Non-pigmented ciliary epithelial cell (primary cell): ENCODE measurements around the gene RAPGEFL1.
A peak's percentile ranks its signal among the peaks of the same experiment; 100 is the strongest.
"Not testable (repeated sequence)": the region's sequence is repeated elsewhere in the genome, so short reads cannot be mapped to it uniquely, and the experiment has no call there.

Experiments
- DNase-seq: peaks from one replicate; pipeline ENCODE4 v3.0.0-alpha.2; 2010; ENCODE audit warnings: low read depth

RAPGEFL1 gene

DNA sequence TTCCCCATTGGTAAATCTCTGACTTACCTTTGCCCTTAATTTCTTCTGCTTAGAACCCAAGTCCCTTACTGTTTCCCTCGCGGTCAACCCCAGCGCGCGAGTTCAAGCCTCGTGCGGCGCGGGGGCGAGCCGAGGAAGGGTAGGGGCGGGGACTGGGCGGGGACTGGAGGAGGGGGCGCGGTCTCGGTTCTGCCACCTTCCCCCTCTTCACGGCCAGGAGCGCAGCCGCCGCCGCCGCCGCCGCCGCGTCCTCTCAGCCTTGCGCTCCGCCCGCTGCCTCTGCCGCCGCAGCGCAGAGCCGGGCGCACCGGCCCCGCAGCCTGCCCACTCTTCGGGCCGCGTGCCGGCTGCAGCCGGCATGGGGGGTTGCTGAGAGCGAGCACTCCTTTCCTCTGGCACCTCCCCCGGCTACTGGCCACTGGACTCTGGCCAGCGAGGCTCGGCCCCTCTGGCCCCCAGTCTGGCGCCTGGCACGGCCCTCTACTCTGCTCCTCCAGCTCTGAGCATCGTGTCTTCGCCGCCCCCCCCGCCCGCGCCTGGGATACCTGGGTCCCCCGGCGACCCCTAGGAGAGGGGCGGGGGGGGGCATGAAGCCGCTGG, at the start of gene RAPGEFL1:
RAPGEFL1 (plus strand) TSS at position 196 of the 600 bp plus-strand sequence; CDS start at position 588, 392 bp downstream.
- DNase-seq, result no peak

DNA sequence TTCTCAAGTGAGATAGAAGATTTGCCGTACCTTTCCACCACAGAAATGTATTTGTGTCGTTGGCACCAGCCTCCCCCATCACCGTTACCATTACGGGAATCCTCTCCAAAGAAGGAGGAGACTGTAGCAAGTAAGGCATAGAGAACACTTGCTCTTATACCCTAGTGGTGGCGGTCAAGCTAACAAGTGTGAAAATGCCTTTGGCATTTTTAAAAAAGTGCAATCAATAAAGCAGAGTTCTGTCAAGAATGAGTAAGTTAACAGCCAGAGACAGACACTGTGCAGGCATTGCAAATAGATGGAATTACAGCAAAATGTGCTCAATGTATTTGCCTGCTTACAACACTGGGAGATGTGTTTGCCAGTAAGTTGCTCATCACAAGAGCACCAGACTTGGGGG, 47.8 kb upstream of the RAPGEFL1 start:
- no peak for DNase-seq

DNA sequence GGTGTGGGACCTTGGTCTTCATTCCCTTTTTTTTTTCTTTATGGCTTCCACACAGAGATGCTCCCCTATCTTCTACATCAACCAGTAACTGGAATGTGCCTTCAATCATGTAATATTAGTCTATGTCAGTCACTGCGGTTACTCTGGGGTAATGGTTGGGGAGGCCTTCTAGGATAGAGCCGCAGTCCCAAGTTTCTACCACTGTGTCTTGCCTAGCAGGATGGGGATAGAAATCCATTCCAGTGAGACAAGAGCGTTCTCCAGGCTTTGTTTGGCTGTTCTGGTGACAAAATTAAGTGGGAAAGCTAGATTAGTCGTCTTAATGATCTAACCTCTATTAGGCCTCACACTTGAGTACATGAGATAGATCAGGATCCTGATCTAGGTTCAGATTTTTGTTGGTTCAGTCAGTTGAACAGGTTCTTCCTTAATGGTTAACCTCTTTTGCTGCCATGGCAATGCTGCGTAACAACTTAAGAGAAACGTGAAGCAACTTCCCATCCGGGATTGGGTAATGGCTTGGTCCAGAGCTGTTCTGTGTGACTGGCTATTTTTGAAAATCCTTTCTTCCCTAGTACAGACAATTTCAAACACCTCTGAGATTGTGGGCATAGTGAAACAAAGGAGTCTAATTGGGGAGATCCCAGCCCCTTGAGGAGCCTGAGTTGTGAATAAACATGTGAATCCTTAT, 46.8 kb upstream of the RAPGEFL1 start:
- no peak for DNase-seq

GRCh38 chr17:40134184-40134583, 43.1 kb upstream of the RAPGEFL1 start:
- no peak for DNase-seq

DNA sequence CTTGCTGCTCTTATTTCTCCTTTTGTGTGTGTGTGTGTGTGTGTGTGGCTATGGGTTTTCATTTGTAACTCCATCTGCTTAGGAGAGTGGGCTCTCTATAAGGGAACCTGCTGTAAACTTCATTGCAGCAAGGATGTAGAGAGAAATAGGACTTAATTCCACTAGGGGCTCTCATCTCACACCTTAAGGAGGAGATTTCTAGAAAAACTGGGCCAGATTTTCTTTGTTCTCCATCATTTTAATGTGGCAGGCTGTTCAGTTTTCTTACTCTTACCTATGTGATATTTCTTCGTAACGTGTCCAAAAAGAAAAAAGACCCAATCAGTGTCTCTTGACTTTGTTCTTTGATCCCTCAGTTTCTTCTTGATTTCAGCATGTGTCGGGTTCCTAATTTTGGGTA, 41.5 kb upstream of the RAPGEFL1 start:
- no peak for DNase-seq

DNA sequence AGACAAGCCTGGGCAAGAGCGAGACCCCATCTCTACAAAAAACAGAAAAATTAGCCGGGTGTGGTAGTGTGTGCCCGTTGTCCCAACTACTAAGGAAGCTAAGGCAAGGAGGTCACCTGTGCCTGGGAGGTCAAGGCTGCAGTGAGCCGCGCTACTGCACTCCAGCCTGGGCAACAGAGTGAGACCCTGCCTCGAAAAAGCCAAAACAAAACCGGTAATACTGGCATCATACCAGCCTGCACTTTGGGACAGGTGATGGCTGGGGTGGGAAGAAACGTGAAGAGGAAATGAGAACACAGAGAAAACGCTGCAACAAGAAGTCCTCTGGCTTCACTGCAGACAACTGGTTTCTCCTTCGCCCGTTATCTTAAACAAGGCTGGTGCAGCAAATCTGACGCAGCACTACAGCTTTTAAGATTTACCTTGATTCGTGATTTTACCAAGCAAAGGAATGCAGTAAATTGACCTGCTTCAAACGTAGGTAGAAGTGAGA, 37.7 kb upstream of the RAPGEFL1 start:
- no peak for DNase-seq

DNA sequence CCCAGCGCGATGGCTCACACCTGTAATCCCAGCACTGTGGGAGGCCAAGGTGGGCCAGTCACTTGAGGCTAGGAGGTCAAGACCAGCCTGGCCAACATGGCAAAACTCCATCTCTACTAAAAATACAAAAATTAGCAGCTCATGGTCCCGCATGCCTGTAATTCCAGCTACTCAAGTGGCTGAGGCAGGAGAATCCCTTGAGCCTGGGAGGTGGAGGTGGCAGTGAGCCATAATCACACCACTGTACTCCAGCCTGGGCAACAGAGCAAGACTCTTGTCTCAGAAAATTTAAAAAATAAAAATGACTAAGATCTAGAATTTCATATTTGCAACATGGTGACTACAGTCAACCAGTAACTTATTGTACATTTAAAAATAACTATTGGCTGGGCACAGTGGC, 34.1 kb upstream of the RAPGEFL1 start:
- not testable (repeated sequence) for DNase-seq

DNA sequence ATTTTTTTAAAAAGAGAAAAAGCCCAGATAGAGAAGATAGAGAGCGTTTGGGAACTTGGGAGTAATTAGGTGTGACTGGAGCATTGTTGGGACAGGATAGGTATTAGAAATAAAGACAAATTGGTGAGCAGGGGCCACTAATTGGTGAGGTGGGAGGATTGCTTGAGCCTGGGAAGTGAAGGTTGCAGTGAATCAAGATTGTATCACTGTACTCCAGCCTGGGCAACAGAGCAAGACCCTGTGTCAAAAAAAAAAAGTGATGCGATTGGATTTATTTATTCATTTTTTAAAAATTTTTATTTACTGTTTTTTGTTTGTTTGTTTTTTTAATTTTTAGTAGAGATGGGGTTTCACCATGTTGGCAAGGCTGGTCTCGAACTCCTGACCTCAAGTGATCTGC, 31.8 kb upstream of the RAPGEFL1 start:
- no peak for DNase-seq

GRCh38 chr17:40148527-40148926, 28.7 kb upstream of the RAPGEFL1 start:
- no peak for DNase-seq

DNA sequence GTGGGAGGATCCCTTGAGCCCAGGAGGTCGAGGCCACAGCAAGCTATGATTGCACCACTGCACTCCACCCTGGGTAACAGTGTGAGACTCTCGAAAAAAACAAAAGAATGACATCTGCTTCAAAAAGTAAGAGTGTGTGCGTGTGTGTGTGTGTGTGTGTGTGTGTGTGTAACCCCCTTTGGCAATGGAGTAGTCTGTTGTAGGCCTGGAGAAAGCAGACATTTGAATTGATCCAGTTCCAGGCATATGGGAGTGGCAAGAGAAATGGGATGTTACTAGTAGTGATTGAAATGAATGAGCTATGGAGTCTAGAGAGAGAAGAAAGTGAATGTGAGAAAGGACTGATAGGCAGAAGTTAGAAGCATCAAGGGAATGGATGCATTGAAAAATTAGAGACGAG, 27.0 kb upstream of the RAPGEFL1 start:
- no peak for DNase-seq

DNA sequence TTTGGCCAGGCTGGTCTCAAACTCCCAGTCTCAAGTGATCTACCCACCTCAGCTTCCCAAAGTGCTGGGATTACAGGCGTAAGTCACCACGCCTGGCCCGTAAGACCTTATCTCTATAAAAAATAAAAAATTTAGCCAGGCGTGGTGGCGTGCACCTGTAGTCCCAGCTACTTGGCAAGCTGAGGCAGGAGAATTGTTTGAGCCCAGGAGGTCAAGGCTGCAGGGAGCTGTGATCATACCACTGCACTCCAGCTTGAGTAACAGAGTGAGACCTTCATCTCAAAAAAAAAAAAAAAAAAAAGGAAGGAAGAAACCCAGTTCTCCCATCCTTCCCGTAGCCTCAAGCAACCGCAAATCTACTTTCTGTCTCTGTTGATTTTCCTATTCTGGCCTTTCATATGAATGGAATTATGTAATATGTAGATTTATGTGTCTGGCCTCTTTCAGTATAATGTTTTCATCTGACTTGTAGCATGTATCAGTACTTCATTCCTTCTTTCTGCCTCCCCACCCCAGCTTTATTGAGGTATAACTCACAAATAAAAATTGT, 25.8 kb upstream of the RAPGEFL1 start:
- no peak for DNase-seq

GRCh38 chr17:40153603-40154236, 23.6 kb upstream of the RAPGEFL1 start:
- no peak for DNase-seq

GRCh38 chr17:40157973-40158372, 19.3 kb upstream of the RAPGEFL1 start:
- no peak for DNase-seq

- no peak for DNase-seq
Observed at GRCh38 chr17:40158438-40159013, 18.7 kb upstream of the RAPGEFL1 start.

DNA sequence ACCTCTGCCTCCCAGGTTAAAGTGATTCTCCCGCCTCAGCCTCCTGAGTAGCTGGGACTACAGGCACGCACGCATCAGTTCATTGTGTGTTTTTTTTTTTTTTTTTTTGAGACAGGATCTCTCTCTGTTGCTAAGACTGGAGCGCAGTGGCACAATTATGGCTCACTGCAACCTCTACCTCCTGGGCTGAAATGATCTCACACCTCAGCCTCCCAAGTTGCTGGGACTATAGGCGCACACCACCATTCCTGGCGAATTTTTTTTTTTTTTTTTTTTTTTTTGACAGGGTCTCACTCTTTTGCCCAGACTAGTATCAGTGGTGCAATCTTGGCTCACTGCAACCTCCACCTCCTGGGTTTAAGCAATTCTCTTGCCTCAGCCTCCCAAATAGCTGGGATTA, 17.8 kb upstream of the RAPGEFL1 start:
- DNase-seq, result no peak

- no peak for DNase-seq
Observed at GRCh38 chr17:40167685-40168261, 9.5 kb upstream of the RAPGEFL1 start.

DNA sequence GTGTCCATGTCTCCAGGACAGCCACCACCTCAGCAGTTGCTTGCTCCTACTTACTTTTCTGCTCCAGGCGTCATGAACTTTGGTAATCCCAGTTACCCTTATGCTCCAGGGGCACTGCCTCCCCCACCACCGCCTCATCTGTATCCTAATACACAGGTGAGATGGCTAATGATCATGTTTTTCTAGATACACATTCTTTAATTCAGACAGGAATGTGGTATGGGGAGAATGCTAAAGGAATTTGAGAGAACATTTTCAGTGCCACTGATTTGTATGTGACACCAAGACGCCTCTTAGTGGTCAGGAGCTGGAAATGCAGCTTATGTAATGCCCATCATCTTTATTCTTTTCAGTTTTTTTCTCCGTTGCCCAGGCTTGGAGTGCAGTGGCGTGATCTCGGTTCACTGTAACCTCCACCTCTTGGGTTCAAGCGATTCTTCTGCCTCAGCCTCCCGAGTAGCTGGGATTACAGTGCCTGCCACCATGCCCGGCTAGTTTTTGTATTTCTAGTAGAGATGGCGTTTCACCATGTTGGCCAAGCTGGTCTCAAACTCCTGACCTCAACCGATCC, 8.9 kb upstream of the RAPGEFL1 start:
- DNase-seq, result peak; percentile 35

GRCh38 chr17:40170325-40170724, 6.9 kb upstream of the RAPGEFL1 start:
- no peak for DNase-seq

- DNase-seq, result no peak
Observed at GRCh38 chr17:40171750-40172149, 5.5 kb upstream of the RAPGEFL1 start.

DNA sequence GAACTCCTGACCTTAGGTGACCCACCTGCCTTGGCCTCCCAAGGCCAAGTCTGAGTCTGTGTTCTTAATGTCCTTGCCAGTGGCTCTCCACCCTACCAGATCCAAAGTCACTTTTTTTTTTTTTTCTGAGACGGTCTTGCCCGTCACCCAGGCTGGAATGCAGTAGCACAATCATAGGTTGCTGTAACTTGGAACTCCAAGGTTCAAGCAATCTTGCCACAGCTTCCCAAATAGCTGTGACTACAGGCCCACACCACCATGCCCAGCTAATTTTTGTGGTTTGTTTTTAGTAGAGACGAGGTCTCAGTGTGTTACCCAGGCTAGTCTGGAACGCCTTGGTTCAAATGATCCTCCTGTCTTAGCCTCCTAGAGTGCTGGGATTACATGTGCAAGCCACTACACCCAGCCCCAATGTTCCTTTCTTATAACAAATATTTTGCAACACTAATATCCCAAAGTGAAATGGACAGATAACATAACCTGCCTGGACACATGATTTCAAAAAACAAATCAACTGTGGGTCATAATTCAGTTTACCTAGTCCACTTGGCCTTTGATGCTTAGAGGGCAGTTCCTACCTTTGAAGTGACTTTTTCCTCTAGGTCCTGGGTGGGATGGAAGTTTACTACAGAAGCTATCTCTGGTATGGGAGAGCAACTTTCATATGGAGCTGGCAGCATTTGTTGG, 4.0 kb upstream of the RAPGEFL1 start:
- no peak for DNase-seq

GRCh38 chr17:40173778-40174135, 3.5 kb upstream of the RAPGEFL1 start:
- no peak for DNase-seq
